GM12891 (cell line): ENCODE measurements around the gene CACTIN.

ENCODE experiments used
- POLR2A ChIP-seq: IDR thresholded peaks from 2 replicates; pipeline ENCODE4 v1.6.1; 2011; ENCODE audit warnings: low read depth, low read length, control low read depth
- POLR2AphosphoS5 ChIP-seq: IDR thresholded peaks from 2 replicates; pipeline ENCODE4 v1.6.1; 2011; ENCODE audit warnings: low read depth, low read length, control low read depth
- TAF1 ChIP-seq: IDR thresholded peaks from 2 replicates; pipeline ENCODE4 v1.6.1; 2011; ENCODE audit warnings: low read depth, low read length, control low read depth

DNA sequence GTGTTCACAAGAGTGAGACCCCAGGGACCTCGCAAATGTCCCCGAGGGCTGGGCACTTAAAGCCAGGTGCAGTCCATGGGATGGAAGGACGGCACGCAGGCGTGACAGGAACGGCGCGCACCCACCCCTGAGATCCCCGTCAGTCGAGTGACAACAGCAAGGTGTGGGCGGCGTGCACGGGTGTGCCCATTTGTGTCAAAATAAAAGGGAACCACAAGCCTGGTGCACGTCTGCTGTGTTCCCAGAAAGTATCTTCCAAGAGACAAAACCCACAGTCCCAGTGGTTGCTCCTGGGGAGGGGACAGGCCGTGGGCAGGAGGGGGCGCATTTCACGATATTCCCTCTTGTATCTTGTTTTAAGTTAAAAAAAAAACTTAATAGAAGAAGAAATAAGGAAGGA is 15.7 kb upstream of the CACTIN start:
- TF ChIP-seq POLR2A = no peak
- no peak for TF ChIP-seq POLR2AphosphoS5
- no peak for TF ChIP-seq TAF1
